AG04450 (cell line): Measurements from ENCODE around the gene TNNC1. TPM values are rescaled to one million over a fixed set of nuclear protein-coding genes. Genes with fewer than 3 reads are reported as not detected.

Experiments used
- CTCF ChIA-PET: fragments of 300-600, 350-600 bp; formaldehyde crosslinking; extraction: SDS; loops from one replicate; lab custom pipeline; 2022; ENCODE audit warnings: antibody characterized with exemption, inconsistent platforms; lab: Charles Lee
- POLR2A ChIA-PET: fragments of 350-600 bp; formaldehyde crosslinking; extraction: SDS; loops from one replicate; lab custom pipeline; 2021; ENCODE audit warnings: antibody characterized with exemption, inconsistent platforms; lab: Yijun Ruan, JAX
- DNase-seq: peaks from one replicate; pipeline ENCODE4 v3.0.0-alpha.2; 2011; ENCODE audit warnings: low read depth, low spot score
- H3K27ac ChIP-seq: one replicate; pipeline ENCODE4 v1.5.1; 2012; ENCODE audit warnings: low read depth, low read length, control low read depth
- H3K27me3 ChIP-seq: one replicate; pipeline ENCODE4 v1.6.0; 2012; ENCODE audit warnings: low read length; ENCODE audit not compliant: control insufficient read depth, insufficient read depth
- H3K4me3 ChIP-seq: 2 replicates; pipeline ENCODE4 v1.5.1; 2011; ENCODE audit warnings: mild to moderate bottlenecking, low read depth, low read length, control low read depth
- H3K9me3 ChIP-seq: 2 replicates; pipeline ENCODE4 v1.5.1; 2012; ENCODE audit warnings: low read length; ENCODE audit not compliant: control insufficient read depth, insufficient read depth
- CTCF ChIP-seq: IDR thresholded peaks from 2 replicates; pipeline ENCODE4 v1.5.1; 2011; ENCODE audit warnings: low read depth, low read length, control low read depth, inconsistent platforms
- polyA plus RNA-seq: library from polyadenylated mRNA; depleted of rRNA; stranded (reverse); fragments of >200 nt; gene quantifications from 2 replicates; pipeline ENCODE4 v1.2.3, GENCODE V29; 2011

TNNC1 gene
- polyA plus RNA-seq, 1 experiment: 1.7 TPM

DNA sequence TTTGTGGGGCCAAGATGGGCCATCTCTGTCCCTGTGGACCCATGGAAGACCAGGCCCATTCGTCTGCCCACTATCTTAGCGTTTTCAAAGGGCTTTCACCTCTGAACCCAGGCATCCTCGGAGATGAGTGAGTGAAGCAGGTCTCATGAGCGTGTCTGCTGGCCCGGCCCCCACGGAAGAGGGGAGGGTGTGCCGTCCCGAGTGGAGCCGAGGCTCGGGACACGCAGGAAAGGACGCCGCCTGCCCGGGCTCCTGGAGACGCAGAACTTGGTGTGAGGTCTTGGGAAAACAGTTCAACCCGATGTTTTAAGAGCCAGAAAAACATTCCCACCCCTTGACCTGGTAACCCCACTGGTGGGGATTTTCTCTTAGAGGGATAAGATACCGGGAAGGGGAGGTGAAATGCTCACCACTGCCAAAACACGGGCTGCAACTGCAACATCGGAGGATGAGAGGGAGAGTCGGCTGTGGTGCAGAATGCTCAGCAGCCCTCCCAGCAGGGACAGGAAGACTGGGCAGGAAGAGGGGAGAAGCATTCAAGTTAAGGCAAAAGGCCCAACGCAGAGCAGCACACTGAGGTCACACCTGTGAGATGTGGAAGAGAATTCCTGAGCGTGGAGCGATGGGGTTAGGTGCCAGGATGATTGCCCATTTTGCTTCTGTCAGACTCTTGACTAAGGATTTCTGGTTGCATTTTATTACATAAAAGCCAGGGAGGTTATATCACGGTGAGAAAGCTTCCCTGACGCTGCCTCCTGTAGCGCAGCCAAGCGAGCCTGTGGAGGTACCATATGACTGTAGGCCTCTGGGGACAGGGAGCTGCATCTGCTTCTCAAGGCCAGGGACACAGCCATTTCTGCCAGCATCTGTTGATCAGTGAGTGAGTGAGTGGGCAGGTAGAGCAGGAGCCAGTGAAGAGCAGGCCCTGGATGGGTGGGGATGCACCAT lies 27.2 kb upstream of the TNNC1 start:
- Histone ChIP-seq H3K27ac (no peak overlapping the region), H3K9me3 (no peaks in the 10 kb centered on the region; the same call in 1 of the 2 replicates), H3K27me3 (no peaks in the 10 kb centered on the region), H3K4me3 (no peak overlapping the region)
- POLR2A ChIA-PET: no interaction called here
- CTCF ChIA-PET: interaction anchor here (2.4 kb wide), 1 partner anchor 9 kb away, joined by 11 read pairs; no protein-coding TSS in a partner anchor
- TF ChIP-seq CTCF: no peak
- DNase-seq: no peak

GRCh38 chr3:52479877-52480575 lies 26.2 kb upstream of the TNNC1 start:
- ChIA-PET CTCF (no interaction called here), POLR2A (no interaction called here)
- Histone ChIP-seq H3K27ac (no peak overlapping the region), H3K9me3 (no peaks in the 10 kb centered on the region; the same call in 1 of the 2 replicates), H3K27me3 (no peaks in the 10 kb centered on the region), H3K4me3 (no peak overlapping the region)
- DNase-seq: no peak
- TF ChIP-seq CTCF: no peak

DNA sequence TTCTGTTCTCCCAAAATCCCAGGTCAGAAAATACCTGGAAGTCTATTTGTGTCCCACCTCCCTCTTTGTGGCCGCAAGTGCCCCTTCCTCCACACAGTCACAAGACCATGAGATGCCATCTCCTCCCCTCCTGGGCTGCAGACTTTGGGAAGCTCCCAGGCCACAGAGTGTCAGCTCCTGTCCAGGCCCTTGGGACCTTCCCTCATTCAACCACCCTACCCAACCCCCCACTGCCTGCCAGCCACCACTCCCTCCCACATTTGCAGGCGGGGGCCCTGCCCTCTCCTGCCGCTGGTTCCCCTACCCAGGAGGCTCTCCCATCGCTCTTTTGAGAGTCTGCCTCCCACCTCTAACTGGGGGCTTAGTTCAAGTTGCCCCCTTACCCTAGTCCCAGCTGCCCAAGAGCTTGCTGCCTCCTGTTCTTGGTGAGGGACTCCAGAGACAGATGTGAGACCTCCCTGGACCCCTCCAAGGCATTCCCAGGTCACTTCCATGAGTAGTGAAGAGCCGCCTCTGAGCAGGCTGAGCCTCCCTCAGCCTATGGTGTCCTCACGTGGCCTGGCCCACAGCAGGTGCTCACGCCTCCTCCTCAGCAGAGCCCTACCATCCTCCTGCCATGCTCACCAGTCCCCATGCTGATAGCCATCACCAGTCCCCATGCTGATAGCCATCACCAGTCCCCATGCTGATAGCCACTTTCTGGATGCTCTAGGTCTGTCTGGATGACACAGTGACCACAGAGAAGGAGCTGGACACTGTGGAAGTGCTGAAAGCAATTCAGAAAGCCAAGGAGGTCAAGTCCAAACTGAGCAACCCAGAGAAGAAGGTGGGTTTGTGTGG lies 25.4 kb upstream of the TNNC1 start:
- no peak overlapping the region for H3K4me3 ChIP-seq
- CTCF ChIA-PET: no interaction called here
- TF ChIP-seq CTCF: no peak
- no peaks in the 10 kb centered on the region for H3K27me3 ChIP-seq
- H3K27ac ChIP-seq: no peak overlapping the region
- no peak for DNase-seq
- POLR2A ChIA-PET: no interaction called here
- no peaks in the 10 kb centered on the region; the same call in 1 of the 2 replicates for H3K9me3 ChIP-seq

DNA sequence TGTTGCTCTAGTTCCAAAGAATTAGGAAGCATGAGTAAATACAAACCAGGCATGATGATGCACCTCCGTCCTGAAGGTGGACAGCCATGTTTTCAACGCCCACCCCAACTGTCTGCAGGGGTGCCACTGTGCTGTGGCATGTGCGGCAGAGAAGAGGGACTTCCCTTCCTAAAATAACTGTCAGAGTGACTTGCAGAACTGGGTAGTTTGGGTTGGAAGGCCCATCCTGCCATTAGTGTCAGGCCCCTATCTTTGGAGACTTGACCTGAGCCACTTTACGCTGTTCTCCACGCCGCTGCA lies 23.9 kb upstream of the TNNC1 start:
- no peak for TF ChIP-seq CTCF
- no peaks in the 10 kb centered on the region; the same call in 1 of the 2 replicates for H3K9me3 ChIP-seq
- CTCF ChIA-PET: no interaction called here
- no peak overlapping the region for H3K27ac ChIP-seq
- no peak overlapping the region for H3K4me3 ChIP-seq
- POLR2A ChIA-PET: no interaction called here
- no peak for DNase-seq
- H3K27me3 ChIP-seq: no peaks in the 10 kb centered on the region
